NCI-H1694 treated with DMSO at 0.1 percent for 48 hours (cell line): ENCODE measurements around the gene GLDN.
"Not testable (repeated sequence)": the region's sequence is repeated elsewhere in the genome, so short reads cannot be mapped to it uniquely, and the experiment has no call there.

Experiments used
- DNase-seq: peaks from one replicate; lab custom pipeline; 2025; lab: John Stamatoyannopoulos, UW

The GLDN gene

DNA sequence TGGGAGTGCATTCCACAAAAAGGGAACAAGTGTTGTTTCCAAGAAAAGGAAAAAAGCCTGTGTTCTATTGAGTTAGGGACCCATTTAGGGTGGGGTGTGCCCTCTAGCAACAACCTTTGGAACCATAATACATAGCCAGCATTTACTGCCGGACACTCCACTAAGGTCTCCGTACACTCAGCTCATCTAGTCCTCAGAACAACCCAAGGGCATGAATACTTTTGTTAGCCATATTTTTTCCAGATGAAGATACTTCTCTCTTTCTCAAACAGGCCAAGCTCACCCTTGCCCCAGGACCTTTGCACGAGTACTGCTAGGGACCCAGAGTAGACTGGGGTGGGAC is 46.2 kb downstream of the GLDN start:
- no peak for DNase-seq

DNA sequence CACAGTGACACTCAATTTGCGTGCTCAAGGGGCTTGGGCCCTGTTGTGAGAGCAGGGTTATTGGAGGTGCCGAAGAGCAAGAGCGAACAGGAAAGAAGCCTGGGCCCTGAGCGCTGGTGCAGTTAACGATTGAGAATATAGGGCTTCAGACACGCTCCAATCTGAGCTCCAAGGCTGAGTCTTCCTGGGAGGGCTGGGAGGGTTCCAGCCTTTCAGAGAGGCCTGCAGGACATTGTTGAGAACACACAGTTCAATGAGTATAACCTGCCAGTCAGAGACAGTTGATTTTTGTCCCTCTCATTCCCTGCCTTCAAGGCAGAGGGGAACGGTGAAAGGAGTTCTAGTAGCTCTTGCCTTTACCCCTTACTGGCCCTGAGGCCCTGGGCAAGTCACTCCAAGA is 47.3 kb downstream of the GLDN start:
- no peak for DNase-seq

DNA sequence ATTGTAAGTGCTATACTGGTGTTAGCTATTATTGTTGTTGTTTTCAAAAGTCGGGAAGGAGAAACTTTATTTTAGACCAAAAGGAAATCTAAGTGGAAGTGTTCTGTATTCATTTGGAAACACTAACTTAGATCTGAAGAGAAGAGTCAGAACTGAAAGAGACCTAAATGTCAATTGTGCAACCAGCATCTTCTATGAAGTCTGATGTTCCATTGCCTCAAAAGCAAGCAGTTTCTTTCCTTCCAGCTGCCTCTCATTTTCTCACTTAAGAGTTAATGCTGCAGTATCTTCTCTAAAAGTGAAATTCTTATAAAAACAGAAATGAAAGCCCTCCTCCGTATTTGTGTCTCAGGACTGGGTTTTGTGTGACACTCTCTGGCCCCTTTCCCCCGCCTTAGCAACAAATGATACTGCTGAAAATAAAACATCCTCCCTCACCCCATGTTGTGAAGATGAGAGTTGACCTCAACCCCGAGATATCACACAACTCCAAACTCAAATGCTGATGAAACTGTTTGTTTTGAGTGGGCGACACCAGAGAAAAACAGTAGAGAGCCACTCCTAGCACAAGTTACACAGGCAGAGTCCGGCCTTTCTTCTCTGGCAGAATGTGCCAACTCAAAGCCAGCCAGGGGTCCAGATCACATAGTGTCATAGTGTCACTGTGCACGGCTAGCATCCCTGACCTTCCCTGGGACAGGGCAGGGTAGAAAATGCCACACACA is 48.9 kb downstream of the GLDN start:
- DNase-seq: no peak

DNA sequence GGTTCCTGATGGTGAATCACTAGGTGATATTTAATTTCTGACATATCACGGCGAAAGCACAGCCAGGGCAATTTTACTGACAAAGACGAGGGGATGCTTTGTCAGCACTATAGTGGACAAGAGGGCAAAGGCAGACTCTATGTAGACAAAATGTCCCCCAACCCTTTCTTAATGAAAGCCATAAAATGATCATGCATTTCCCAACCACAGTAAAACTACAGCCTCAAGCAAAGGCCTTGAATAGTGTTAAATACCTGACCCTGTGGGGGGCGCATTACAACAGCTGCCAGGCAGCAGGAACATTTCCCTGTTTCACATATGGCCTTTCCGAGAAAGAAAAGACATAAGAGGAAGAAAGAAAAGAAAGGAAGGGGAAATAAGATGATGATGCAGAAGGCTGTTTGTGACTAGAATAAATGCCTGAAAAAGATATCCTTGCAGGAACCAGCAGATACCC is 49.5 kb downstream of the GLDN start:
- no peak for DNase-seq

DNA sequence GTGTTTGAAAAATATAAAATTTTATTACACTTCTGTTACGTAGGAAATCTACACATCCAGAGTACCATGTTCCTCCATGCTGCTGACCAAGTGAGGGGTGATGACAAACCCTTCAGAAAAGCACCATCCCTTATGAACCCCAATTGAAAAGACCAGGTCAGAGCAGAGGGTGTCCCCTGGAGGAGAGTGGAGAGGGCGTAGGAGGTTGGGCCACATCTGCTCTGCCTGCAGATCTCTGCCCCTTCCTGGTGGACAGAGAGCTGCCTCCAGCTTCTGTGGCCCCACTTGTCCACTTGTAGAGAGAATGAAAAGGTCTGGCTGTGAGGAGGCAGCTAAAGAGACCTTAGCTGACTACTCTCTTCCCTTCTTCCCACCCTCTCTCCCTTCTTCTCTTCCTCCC is 55.5 kb downstream of the GLDN start:
- DNase-seq: no peak

DNA sequence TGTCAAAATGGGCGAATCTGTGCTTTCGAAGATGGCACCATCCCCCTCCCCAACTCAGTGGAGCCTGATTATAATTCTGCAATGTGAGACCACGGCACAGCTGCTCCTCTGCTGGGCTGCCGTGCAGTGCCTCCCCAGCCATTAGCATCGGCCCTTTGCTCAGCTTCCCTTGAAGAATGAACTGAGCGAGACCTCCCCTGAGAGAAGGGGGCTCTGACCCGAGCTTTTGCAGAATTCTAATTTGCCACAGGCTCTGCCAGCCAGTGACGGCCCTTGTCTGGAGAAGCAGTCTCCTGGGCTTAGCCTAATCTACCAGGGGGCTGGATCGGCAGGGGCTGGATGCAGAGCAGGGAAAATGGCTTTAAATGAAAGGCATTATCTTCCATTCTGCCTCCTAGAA is 57.2 kb downstream of the GLDN start:
- no peak for DNase-seq

DNA sequence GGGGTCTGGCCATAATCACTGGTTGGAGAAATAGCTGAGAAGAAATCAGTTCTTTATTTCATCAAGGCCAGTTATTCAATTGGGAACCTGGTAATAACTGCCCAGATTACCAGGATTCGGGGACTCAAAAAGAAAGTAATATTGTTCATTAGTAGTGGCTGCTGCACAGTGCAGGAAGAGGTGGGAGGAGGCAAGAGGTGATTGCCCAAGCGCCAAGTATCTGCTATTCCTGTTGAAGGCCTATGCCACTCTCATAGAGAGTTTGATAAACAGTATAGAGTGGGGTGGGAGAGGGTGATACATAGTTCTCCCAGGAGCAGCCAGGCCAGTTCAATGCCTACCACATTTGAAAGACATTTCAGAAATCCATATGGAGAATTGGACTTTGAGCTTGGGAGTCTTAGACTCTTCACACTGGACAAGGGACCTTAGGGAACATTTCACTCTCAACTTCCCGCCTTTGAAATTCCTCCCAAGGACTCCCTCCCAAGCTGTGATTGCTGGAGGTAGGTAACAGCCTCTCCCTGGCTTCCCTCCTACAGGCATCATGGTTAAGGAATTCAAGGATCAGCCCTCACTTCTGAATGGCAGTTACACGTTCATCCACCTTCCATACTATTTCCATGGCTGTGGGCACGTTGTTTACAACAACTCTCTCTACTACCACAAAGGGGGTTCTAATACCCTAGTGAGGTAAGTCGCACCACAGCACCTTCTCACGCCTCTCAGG is 59.8 kb downstream of the GLDN start:
- no peak for DNase-seq

DNA sequence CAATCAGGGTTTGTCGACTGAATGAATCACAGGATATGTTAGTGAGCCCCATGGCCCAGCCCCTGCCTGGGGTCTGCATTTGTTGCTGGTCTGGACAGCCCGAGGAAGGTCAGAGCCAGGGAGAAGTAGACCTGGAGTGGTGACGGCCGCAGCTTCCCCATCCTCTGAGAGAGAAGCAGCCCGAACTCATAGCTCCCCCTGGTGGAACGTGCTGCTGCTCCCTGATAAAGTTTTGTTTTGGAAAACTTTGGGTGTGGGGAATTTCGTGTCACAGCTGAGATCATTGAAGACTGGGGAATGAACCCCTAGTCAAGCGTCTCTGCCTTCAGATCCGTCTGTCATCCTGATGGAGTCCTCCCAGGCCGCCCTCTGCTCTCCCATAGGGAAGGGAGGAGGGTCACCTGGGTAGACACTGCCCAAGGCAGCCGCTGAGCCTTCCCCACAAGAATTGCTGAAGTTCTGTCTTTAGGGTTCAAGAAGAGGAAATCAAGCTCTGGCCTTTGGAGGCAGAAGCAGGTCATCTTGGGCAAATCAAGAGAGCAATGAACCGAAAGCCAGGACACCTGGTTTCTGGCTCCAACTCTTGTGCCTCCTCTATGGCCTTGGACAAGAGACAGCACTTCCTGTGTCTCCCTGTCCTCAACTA is 60.5 kb downstream of the GLDN start:
- DNase-seq: no peak

DNA sequence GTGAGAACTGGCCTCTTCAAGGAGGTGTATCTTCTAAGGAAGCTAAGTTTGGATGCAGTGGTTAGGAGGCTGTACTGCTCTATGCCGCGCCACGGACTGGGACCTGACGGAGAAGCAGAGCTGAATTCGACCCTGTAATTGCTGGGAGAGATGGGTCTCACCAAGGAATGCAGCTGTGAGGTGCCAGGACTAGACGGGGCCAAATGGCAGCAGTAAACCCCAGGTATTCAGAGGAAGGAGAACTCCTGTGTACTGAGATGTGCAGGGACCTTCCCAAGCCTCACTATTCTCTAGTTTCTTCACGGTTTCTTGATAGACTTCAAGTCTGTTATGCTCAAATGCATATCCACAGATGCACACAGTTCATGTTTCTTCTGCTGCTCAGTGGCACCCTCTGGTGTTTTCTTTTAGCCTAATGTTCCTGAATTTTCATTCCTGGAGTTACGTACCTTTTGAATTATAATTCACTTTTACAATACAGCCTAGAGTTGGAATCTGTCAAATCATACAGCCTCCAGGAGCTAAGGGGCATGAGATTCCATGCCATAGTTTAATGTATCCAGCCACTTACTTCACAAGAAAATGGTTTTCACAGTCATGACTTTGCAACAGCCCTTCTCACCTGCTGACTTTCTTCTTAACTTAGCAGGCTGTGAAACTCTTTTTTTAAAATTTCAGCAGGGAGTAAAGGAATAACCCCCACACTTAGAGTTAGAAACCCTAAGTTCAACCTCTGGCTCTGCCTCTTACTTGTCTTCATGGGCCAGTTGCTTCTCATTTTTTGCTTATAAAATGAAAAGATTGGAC is 61.8 kb downstream of the GLDN start:
- peak; percentile 28 for DNase-seq

DNA sequence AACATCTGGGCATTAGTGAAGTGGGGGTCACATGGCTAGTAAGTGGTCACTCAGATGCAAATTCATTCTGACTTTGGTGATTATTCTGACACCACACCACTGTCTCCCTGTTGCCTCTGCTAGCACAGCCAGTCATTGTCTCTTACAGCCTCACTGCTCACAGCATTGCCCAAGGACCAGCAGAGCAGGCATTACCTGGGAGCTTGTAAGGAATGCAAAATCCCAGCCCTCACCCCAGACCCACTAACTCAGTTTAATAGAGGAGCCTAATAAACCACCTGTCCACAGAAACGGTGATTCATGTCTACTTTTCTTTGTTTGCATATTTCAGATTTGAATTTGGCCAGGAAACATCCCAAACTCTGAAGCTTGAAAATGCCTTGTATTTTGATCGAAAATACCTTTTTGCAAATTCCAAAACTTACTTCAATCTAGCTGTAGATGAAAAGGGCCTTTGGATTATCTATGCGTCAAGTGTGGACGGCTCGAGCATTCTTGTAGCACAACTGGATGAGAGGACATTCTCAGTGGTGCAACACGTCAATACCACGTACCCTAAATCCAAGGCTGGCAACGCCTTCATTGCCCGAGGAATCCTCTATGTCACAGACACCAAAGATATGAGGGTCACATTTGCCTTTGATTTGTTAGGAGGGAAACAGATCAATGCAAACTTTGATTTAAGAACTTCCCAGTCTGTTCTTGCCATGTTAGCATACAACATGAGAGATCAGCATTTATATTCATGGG is 62.7 kb downstream of the GLDN start:
- no peak for DNase-seq

DNA sequence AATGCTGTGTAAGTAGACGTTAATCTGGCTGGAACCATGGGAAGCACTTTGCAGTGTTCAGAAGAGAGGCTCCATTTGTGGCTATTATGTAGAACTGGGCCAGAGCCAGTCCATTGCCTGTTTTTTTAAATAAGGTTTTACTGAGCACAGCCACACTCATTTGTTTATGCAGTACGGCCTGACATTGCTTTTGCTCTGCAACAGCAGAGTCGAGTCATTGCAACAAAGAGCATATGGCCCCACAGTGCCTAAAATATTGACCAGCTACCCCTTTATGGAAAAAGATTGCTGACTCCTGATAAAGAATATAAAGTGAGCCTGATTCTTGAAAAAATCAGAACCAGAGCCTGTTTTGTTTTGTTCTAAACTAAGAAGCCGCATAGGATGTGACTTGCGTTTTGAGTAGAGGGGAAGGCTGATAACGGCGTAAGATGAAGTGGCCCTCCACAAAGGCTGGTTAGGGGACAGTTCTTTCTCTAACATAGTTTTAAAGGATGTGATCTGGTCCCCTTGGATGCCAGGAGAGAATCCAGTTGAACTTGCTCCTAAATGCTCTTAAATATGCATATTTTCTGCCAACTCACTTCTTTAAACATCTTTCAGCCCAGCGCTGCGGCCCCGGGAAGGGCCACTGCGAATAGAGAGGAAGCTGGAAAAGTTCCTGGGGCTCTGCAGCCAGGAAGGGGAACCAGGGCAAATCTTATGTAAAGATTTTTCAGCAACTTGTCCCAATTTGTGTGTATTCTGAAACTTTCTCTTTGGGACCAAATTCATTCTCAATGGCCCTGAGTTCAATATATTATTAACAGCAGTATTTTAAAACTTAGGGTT is 64.5 kb downstream of the GLDN start:
- DNase-seq: no peak

DNA sequence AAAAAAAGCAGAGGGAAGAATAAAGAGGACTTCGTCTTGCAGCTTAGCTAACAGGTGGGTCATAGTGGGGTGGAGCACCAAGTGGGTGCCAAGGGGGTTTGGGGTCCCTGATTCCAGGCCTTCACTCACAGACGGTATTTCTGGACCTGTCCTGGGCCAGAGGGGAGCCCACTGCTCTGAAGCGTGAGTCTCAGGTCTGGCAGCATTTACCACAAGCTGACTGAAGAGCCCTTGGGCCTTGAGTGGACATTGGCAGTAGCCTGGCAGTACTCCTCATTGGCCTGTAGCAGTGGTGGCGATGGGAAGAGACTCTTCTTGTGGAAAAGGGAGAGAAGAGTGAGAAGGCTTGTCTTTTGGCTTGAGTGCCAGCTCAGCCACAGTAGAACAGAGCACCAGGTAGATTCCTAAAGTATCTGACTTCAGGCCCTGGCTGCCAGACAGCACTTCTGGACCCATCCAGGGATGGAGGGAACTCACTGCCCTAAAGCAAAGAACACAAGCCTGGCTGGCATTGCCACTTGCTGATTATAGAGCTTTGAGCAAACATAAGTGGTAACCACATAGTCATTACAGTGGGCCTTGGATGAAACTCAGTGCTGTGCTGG is 72.9 kb downstream of the GLDN start:
- no peak for DNase-seq

DNA sequence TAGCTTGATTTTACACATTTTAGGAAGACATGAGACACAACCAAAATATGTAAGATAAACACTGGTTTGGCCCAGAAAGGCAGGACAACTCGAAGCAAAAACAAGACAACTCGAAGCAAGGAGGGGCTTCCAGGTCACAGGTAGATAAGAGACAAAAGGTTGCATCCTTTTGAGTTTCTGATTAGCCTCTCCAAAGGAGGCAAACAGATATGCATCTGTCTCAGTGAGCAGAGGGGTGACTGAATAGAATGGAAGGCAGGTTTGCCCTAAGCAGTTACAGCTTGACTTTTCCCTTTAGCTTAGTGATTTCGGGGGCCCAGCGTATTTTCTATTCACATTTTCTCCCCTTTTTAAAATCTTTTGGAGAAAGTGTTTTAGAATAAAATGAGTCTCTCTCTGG is 74.7 kb downstream of the GLDN start:
- no peak for DNase-seq

DNA sequence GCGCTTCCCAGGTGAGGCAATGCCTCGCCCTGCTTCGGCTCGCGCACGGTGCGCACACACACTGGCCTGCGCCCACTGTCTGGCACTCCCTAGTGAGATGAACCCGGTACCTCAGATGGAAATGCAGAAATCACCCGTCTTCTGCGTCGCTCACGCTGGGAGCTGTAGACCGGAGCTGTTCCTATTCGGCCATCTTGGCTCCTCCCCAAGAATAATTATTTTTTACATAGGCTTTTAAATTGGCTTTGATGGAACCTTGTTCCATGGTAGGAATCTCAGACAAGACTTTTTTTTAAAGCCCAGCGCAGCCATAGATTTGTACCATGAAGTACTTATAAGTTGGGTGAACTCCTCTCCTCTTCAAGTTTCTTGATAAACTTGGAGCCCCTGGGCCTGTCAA is 81.6 kb downstream of the GLDN start:
- DNase-seq: not testable (repeated sequence)

DNA sequence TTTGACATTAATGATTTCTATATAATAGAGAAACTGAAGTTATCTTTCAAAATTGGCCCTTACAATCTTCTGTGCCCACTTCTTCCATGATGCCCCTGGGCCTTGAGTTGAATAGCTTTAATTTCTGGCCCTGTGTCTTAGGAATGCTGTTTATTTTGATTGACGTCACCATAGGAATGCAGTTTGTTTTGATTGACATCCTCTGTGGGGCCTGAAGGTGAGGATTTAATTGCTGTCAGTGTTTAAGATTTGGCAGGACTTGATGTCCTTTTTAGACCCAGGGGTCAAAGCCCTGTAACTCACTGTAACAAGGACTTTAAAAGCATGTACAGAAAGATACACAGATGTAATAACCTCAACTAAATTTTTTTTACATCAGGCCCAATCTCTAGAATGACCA is 83.3 kb downstream of the GLDN start:
- no peak for DNase-seq

DNA sequence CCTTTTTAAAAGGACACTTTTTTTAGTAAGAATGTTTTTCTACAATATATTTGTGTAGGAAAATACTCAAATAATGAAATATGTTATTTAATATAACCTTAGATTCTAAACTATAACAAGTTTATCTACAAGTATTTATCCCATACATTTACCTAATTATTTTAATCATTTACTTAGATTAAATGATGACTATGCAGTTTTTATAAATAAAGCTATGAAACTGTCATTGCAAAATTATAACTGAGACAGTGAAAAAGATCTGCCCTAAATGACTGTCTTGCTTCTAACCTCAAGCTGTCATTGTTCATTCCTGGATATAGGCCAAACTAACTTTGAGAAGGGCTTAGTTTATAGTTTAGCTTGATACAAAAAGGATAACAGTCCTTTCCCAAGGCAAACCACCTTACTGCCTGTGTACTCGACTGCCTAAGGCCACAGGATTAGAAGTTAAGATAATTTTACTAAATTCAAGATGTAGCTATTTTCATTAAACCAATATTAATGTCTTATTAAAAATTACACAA is 84.1 kb downstream of the GLDN start:
- DNase-seq: no peak

DNA sequence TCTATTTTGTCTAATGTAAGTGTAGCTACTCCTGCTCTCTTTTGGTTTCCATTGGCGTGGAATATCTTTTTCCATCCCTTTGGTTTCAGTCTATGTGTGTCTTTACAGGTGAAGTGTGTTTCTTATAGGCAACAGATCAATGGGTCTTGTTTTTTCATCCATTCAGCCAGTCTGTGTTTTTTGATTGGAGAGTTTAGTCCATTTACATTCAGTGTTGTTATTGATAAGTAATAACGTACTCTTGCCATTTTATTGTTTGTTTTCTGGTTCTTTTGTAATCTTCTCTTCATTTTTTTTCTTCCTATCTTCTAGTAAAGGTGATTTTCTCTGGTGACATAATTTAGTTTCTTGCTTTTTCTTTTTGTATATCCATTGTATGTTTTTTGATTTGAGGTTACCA is 97.1 kb downstream of the GLDN start:
- no peak for DNase-seq

DNA sequence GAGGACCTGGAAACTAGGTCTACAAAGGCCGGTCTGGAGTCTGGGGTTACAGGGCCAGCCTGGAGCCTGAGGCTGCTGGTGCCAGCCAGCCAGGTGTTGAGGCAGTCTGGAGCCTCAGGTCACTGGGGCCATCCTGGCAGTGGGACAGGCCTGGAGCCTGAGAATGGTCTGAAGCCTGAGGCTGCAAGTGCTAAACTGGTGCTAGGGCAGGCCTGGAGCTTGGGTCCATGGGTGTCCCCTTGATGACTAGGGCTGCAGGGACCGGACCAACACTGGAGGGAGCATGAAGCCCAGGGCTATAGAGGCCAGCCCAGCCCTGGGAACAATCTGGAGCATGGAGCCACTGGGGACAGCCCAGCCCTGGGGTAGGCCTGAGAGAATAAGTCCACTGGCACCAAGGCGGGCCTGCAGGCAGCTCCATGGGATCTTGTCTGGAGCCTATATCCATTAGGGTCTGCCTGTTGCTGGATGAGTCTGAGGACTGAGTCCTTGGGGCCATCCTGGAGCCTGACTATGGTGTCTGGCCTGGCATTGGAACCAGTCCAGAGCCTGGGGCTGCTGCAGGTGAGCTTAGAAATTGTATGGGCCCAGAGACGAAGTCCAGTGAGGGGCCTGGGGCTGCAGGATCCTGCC is 101.9 kb downstream of the GLDN start:
- DNase-seq: no peak

DNA sequence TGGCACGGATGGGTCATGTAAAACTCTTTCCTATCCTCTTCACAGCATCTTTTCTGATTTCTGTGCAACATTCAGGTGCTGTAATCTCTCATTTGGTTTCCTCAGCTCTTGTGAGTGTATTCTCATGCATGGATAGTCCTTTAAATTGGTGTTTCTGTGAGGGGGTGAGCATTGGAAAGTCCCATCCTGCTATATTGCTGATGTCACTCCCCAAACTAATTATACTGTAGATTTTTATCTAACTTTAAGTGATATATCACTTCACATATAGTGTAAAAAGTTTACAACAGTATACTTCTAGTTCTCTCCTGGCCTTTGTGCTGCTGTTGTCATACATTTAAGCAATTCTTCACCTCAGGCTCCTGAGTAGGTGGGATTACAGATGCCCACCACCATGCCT is 102.7 kb downstream of the GLDN start:
- DNase-seq: no peak

DNA sequence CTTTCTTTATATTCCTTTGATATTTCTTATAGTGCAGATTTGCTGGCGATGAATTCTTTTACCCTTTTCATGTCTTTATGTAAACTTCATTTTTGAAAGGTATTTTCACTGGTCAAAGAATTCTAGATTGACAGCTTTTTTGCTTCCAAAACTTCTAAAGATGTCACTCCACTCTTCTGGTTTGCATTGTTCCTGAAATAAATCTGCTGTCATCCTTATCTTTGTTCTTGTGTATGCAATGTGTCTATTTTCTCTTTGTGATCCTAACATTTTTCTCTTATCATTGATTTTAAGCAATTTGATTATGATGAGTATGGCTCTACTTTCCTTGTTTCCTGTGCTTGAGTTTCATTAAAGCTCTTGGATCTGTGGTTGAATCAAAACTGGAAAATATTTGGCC is 103.4 kb downstream of the GLDN start:
- no peak for DNase-seq
